GM04503 (cell line): ENCODE results near the gene FLNB.
"Not testable (repeated sequence)": the region's sequence is repeated elsewhere in the genome, so short reads cannot be mapped to it uniquely, and the experiment has no call there.

Experiments used
- DNase-seq: peaks from one replicate; pipeline ENCODE4 v3.0.0-alpha.2; 2012; ENCODE audit warnings: low read depth

Gene FLNB

DNA sequence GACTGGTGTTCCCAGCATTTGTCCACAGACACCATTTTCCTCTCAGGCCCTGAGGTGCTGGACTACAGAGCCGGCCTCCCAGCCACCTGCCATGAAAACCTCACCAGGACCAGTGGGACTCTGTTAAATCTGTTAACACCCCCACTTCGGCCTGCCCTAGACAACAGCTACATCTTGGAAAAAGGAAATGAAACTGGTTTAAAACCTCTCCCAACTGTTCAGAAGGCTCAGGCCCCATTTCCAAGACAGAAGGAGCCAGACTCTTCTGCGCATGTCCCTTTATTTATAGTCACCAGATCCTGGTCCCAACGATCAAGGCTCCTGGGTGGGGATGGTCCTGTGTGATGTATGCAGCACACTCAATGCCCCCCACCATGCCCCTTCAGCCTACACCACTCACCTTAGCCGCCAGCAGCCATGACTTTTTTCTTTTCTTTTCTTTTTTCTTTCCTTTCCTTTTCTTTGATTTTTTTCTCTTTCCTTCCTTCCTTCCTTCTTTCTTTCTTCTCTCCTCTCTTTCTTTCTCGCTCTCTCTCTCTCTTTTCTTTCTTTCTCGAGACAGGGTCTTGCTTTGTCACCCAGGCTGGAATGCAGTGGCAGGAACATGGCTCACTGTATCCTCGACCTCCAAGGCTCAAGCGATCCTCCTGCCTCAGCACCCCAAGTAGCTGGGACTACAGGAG lies 25.5 kb upstream of the FLNB start:
- DNase-seq = no peak

DNA sequence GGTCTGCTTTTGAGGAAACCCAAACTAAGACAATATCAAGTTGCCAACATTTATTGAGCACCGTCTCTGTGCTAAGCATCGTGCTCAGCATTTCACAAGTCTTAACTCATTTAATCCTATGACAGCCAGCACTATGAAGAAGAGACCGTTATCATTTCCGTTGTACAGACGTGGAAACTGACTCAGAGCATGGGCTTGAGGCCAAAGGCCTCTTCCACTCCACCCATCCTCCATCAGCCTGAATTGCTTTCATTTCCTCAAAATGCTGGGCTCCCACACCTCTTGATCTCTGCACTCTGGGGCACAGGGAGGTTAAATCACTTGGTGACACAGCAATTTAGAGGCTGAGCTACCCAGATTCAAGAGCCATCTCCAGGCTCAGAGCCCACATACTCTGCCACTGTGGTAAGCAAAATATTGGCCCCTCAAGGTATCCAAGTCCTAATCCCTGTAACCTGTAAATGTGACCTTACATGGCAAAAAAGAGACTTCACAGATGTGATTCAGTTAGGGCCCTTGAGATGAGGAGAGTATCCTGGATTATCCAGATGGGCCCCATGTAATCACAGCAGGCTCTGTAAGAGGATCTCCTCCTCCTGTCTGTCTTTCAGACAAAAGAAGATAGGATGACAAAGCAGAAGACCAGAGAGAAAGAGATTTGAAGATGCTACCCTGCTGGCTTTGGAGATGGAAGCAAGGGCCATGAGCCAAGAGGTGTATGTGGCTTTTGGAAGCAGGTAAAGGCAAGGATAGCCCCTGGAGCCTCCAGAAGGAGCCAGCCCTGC lies 24.3 kb upstream of the FLNB start:
- DNase-seq = peak; percentile 75

DNA sequence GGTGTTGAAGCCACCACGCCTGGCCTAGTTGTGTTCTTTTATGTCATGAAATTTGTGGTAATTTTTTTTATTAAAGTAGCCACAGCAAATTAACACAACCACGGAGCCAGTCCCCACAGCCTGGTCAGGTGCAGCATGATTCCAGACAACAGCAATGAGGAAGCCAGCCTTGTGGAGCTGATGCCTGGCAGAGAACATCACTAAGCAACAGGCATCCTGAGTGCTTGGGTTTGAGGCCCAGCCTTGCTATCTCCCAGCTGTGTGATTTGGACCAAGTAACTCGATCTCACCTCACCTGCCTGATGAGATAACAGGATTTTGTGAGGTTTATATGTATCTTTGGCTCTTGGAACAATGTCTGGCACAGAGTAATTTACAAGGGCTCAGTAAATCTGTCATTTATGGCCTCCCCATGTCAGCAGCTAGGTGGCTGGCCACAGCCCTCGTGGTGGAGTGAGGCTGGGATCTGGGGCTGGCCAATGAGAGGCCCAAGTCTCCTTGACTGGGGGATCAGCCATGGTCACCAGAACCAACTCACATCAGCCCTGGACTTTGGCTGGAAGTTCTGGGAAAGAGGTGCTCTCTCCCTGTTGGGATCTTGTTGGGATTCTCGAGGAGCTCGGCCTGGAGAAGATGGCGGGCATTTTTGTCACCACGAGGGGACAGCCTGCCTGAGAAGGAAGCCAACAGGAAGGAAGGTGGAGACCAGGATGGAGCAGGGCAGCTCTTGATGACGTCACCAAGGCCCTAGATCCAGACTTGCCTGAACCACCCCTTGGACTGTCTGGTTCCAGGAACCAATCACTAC lies 22.8 kb upstream of the FLNB start:
- no peak for DNase-seq

DNA sequence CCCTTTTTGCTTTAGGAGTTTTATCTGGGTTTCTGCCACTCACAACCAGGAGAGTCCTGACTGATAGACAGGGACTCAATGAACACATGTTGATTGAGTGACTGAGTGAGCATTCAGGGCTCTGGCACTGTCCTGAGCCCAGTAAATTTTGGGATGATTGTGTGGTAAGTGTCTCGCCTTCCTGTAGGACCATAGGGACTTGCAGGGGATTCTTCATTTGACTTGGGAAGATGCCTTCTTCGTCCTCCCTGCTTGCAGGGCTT lies 22.3 kb upstream of the FLNB start:
- no peak for DNase-seq

DNA sequence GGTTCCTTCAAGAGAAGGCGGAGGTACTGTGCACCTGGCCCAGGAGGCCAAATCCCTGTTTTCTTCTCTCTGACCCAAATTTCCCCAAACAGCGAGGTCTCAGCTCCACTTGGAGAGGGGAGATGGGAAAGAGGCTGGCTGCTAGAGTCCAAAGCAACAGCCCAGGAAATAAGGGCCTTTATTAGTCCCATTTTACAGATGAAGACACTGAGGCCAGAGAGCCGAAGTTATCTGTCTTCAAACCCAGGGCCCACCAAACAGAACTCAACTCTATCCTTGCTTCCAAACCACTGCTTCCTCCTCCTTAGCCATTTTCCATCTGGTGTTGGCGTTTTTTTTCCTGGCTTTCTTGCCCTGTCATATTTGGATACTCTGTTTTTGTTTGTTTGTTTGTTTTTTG lies 22.0 kb upstream of the FLNB start:
- DNase-seq = no peak

DNA sequence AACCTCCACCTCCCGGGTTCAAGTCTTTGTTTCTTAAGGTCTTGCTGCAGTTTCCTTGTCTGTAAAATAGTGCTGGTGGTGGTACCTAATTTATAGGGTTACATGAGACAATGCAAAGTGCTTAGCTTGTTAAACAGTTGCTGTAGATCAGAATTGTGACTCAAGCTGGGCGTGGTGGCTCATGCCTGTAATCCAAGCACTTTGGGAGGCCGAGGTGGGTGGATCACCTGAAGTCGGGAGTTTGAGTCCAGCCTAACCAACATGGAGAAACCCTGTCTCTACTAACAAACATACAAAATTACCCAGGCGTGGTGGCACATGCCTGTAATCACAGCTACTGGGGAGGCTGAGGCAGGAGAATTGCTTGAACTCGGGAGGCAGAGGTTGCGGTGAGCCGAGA lies 19.0 kb upstream of the FLNB start:
- not testable (repeated sequence) for DNase-seq

DNA sequence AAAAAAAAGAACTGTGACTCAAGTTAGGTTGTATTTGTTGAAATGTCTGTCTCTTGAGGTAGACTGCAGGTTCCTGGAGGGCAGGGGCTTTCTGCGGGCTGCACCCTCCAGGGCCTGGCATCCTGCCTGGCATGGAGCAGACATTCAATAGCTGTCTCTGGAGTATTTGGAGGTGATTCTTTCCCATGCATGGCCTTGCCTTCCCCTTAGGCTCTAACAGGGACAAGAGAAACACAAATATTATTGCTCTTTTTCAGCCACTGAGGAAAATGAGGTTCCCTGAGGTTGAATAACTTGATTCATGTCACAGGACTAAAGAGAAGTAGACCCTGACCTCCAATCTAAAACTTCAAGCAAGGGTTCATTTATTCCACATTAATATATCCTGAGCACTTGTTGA lies 18.6 kb upstream of the FLNB start:
- no peak for DNase-seq

DNA sequence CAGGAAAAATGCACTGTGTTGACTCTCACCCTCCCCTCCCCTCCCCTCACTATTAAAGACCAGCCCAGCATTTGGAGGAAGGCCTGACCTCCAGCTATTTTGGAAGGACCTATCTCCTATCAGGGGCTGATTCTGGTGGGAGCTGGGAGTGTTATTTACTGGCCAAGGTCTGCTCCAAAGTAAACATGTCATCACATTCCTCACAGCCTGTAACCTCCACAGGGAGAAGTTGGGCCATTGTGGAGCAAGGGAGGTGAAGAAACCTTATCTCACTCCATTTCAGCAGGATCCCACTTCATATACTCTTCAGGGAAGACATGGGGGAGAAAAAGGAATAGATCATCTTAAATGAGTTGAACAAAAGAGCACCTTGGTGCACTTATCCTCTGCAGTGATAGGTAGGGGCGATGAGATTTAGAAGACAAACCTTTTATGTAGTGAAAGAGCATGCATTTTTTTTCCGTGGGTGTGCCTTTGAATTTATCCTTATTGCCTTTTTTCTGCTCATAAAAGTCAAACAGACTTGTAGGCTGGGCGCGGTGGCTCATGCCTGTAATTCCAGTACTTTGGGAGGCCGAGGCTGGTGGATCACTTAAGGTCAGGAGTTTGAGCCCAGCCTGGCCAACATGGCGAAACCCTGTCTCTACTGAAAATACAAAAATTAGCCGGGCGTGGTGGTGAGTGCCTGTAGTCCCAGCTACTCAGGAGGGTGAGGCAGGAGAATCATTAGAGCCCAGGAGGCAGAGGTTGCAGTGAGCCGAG lies 15.6 kb upstream of the FLNB start:
- no peak for DNase-seq

DNA sequence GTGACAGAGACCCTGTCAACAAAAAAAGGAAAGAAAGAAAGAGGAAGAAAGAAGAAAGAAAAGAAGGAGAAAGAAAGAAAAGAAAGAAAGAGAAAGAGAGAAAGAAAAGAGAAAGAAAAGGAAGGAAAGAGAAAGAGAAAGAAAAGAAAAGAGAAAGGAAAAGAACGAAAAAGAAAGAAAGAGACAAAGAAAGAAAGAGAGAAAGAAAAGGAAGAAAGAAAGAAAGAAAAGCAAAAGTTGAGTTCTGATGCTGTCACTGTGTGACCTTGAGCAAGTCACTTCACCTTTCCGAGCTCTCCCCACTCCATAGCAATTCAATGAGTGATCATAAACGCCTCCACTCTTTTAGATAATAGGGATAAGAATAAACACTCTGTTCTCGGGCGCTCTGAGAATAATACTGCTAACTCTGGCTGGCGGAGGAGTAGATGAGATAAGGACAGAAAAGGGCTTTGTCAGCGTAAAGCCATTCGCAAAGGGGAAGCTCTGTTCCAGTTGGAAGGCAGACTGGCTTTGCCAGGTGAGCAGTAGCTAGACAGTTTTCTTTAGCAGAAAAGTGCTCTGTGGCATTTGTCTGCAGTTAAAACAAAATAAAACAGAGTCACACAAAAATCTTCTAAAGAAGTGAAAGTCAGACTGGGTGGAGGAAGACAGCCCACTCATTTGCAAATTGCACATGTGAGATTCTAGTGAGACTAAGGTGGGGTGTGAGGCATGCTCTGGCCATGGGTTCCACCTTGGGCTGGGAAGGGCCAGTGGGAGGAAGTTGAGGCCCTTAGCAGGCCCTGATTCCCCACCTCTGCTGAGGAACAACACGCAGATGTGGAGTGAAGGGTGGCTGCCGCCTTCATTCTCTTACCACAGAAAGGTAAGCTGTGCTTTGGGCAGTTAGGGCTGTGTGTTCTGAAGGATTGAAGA lies 9.6 kb upstream of the FLNB start:
- DNase-seq = no peak

DNA sequence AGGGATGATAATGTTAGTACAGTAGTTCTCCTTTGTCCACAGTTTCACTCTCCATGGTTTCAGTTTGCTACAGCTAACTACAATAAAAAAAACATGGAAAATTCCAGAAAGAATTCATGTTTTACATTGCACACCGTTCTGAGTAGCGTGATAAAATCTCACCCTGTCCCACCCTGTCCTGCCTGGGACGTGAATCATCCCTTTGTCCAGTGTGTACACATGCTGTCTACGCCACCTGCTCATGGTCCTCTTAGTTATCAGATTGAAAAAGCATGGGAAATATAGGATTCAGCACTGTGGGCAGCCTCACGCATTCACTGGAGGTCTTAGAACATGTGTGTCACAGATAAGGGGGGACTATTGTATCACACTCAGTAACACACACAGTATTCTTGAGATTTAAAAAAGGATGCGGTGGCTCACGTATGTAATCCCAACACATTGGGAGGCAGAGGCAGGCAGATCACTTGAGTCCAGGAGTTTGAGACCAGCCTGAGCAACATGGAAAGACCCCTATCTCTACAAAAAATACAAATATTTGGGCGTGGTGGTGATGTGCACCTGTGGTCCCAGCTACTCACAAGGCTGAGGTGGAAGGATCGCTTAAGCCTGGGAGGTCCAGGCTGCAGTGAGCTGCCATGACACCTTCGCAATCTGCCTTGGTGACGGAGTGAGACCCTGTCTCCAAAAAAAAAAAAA lies 8.7 kb upstream of the FLNB start:
- no peak for DNase-seq

DNA sequence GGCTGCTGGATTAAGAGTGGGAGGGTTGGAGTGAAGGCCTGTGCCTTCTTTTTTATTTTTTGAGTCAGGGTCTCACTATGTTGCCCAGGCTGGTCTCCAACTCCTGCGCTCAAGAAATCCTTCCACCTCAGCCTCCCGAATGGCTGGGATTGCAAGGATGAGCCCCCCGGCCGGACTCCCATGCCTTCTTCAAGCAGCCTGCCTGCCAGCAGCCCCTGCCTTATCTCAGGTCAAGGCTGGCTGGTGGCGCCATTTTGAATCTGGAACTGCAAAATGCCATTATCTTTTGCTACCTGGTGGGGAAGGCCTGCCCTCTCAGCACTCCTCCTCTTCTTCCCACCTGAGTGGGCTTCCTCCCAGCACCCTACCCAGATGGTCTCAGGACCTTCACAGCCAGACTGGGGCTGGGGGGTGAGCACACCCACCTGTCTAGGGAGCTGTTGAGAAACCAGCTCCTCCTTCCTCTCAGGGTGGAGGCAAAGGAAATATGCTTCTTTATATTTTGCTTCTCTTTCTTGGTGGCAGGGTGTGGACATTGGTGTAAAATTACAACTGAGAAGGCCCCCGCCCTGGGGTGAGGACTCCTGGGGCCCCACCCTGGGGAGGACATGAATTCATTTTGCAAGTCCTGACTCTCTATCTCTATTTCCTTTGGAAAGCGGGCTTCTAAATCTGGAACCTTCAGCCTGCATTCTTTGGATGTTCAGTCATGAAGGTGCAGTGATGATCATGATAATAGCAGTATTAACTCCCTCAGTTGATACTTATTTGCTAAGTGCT lies 7.7 kb upstream of the FLNB start:
- no peak for DNase-seq

DNA sequence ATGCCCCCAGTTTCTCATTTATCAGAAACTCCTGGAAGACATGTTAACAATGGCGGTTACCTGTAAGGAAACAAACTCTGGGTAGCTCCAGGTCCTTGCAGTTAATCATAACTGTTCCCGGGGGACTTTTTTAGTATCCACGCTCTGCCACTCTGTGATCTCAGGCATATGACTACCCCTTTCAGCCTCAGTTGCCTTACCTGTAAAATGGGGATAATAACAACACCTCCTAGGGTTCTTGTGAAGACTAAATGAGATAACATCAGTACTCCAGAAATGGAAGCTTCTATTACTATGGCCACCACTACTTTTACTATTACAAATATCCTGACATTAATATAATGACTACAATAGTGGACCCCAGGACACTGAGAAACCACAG lies 7.1 kb upstream of the FLNB start:
- DNase-seq = no peak

DNA sequence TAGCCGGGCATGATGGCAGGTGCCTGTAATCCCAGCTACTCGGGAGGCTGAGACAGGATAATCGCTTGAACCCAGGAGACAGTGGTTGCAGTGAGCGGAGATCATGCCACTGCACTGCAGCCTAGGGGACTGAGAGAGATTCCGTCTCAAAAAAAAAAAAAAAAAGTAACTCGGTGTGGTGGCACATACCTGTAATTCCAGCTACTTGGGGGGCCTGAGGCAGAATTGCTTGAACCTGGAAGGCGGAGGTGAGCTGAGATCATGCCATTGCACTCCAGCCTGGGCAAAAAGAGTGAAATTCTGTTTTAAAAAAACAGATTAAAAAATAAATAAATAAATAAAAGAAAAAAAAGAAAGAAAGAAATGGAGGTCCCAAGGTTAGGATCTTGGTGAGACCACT lies 6.2 kb upstream of the FLNB start:
- DNase-seq = no peak

DNA sequence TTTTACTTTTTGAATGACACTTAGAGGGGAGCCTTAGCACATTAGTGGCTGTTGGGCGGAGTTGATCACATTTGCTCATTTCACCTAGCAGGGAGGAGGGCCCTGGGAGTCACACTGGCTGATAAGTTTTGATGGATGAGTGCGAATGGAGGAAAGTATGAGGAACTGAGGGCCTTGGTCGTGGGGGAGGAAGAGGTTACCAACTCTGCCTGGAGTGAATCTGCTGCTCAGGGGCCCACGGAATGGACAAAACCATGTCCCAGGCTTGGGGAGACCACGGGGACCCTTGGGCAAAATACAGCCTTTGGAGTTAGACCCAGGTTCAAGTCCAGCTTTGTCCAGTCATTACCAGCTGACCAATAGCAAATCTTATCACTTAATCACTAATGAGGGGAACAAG lies 5.1 kb upstream of the FLNB start:
- no peak for DNase-seq

DNA sequence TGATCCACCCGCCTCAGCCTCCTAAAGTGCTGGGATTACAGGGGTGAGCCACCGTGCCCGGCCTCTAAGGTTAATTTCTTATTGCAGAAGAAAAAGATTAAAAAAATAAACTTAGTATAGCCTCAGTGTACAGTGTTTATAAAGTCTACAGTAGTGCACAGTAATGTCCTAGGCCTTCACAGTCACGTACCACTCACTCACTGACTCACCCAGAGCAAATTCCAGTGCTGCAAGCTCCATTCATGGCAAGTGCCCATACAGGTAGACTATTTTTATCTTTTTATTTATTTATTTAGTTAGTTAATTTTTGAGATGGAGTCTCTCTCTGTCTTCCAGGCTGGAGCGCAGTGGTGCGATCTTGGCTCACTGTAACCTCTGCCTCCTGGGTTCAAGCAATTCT lies 3.2 kb upstream of the FLNB start:
- DNase-seq = no peak

DNA sequence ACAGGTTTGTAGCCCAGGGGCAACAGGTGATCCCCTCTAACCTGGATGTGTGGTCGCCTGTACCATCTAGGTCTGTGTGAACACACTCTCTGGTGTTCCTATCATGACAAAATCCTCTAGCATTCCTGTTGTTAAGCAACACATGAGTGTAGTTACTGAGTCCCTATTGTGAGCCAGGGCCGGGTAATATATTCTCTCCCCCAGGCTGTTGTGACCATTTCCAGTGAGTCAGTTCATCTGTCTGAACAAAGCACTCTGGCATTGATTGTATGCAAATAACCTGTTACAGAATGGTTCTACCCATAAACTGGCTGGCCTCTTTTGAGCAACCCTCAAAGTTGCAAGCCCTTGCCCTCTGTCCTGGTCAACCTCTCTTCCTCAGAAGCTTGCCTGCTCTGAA lies 2.6 kb upstream of the FLNB start:
- DNase-seq = peak; percentile 69

DNA sequence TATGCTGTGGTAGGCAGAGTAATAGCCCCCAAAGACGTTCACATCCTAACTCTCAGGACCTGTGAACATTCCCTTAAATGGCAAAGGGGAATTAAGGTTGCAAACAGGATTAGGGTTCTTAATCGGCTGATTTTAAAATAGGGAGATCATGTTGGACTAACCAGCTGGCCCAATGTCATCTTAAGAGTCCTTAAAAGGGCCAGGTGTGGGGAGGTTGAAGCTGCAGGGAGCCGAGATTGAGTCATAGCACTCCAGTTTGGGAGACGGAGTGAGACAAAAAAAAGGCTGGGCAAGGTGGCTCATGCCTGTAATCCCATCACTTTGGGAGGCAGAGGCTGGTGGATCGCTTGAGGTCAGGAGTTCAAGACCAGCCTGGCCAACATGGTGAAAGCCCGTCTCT lies 1.6 kb upstream of the FLNB start:
- no peak for DNase-seq

DNA sequence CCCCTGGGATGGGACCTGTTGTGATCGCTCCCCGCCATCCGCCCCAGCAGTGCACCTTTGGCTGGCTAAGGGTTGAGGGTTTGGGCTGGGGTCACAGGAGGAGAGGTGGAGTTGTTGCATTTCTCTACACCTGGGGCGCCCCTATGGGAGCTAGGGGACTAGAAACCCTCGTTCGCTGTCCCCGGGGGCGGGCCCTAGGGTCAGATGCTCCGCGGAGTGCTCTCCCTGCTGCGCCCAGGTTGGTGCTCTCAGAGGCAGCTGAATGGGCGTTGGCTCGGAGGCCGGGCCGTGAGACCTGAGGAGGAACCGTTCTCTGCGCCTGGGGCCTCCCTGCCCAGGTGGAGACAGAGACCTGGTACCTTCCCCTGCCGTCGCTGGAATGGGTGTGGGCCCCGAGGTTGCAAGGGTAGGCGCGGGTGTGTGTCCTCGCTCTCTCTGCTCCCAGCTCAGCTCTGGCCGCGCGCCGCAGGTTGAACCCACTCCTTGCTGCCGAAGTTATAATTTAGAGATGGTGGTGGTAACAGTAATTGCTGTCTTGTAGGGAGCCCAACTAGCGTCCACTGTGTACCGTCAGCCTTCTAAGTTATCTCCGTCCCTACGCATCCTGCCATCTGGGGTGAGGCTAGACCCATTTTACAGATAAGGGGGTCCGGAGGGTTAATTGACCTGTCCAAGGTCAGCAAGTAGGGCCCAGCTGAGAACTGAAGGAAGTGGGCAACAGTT lies 965 bp downstream of the FLNB start:
- no peak for DNase-seq

DNA sequence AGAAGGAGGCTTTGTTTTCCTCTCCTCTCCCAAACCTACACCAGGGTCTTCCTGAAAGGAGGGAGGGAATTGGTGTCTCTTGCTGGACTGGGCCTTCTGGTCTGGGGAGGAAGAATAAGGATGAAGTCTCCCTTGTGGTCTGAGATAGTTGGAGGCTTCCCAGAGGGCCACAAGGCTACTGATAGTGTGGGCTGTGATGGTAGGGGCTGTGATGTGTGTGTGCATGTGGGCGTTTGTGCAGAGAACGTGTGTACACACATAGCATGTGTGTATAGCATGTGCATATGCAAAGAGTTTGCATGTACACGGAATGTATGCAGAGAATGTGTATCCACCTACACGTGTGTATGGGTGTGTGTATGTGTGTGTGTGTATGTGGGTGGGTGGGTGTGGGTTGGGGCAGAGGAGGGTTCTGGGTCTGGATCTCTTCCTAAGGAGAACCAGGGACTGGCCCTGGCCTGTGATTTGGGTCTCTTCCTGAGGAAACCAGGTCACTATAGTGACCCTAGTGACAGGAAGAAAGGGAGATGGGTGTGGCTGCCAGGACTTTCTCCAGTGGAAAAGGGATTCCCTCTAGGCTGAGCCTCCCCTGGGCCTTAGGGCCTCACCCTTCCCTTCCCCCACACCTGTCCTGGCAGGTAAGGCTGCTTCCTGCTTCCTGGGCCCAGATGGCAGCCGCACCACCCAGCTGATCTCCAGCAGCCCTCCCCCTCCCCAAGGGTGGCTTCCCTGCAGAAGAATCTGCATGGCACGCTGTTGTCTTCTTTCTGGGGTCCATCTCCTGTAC lies 1.7 kb downstream of the FLNB start:
- DNase-seq = no peak
